OCI-LY3 (cell line): ENCODE results near the gene FGD3.

Source experiments
- EZH2phosphoT487 ChIP-seq: fragments of 200-600 bp; shearing (Covaris generic); IDR thresholded peaks from 2 replicates; pipeline ENCODE4 v1.6.1; 2018; ENCODE audit warnings: antibody characterized with exemption, mixed run types, low read depth
- TF ChIP-seq, protein P1 (sequence below): fragments of 200-600, 300-600 bp; sonication (generic); IDR thresholded peaks from 2 replicates; pipeline ENCODE4 v1.5.1; 2014; ENCODE audit warnings: antibody characterized with exemption, low read length, low read depth

DNA sequence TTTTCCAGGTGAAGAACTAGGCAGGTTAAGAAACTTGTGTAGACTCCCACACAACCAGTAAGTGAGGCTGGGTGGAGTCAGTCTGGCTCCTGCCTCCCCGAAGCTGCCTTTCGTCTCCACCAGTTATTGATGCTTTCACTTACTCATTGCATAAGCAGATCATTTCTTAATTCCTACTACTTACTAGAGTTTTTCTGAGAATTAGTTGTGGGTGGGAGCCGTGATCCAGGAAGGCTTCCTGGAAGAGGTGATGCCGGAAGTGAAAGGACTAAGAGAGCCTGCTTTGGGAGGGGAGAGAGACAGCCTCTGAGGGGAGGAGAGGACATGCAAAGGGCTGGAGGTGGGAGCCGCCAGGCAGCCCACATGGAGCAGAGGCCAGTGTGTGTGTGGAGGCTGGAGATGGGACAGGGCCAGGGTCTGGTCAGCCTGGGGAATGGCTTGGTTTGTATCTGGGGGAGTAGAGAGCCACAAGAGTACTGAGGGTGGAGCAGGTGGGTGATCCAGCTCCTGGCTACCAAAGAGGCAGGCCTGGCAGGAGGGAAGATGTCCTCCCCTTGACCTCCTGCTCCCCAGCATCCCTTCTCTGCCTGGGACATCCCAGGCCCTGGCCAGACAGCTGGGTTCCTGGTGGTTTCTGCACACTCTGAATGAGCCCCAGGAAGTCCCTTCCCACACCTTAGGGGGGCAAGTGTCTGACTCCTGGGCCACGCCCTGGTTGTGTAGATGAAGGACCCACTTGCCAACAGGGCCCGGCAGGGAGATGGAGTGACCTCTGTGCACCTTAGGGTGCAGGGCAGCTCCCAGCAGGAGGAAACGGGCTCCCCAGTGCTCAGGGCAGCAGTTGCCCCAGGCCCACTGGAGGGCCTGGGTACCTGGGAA lies 136.5 kb downstream of the FGD3 start:
- TF ChIP-seq, protein P1, sequence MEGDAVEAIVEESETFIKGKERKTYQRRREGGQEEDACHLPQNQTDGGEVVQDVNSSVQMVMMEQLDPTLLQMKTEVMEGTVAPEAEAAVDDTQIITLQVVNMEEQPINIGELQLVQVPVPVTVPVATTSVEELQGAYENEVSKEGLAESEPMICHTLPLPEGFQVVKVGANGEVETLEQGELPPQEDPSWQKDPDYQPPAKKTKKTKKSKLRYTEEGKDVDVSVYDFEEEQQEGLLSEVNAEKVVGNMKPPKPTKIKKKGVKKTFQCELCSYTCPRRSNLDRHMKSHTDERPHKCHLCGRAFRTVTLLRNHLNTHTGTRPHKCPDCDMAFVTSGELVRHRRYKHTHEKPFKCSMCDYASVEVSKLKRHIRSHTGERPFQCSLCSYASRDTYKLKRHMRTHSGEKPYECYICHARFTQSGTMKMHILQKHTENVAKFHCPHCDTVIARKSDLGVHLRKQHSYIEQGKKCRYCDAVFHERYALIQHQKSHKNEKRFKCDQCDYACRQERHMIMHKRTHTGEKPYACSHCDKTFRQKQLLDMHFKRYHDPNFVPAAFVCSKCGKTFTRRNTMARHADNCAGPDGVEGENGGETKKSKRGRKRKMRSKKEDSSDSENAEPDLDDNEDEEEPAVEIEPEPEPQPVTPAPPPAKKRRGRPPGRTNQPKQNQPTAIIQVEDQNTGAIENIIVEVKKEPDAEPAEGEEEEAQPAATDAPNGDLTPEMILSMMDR = no peak
- no peak for TF ChIP-seq EZH2phosphoT487
